ENCODE results near the gene TSNAX.
A peak's percentile ranks its signal among the peaks of the same experiment; 100 is the strongest.

TSNAX gene

GRCh38 chr1:231527586-231528171, 790 bp upstream of the TSNAX start:
- TF ChIP-seq, protein P1, sequence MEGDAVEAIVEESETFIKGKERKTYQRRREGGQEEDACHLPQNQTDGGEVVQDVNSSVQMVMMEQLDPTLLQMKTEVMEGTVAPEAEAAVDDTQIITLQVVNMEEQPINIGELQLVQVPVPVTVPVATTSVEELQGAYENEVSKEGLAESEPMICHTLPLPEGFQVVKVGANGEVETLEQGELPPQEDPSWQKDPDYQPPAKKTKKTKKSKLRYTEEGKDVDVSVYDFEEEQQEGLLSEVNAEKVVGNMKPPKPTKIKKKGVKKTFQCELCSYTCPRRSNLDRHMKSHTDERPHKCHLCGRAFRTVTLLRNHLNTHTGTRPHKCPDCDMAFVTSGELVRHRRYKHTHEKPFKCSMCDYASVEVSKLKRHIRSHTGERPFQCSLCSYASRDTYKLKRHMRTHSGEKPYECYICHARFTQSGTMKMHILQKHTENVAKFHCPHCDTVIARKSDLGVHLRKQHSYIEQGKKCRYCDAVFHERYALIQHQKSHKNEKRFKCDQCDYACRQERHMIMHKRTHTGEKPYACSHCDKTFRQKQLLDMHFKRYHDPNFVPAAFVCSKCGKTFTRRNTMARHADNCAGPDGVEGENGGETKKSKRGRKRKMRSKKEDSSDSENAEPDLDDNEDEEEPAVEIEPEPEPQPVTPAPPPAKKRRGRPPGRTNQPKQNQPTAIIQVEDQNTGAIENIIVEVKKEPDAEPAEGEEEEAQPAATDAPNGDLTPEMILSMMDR (IDR thresholded peaks at IDR 0.05; ENCODE audit: low read depth, low read length, missing control alignments) = no peak
- DNase-seq (ENCODE audit: low read depth) = no peak
- peak overlapping the region; percentile 92 for H3K4me3 ChIP-seq (ENCODE audit: low read depth, low read length)
- in situ Hi-C loops (cut with HindIII; ENCODE audit: low sequenced_read_pairs) = no loop called here

GRCh38 chr1:231533240-231533639, 4.8 kb downstream of the TSNAX start:
- DNase-seq (ENCODE audit: low read depth) = no peak
- TF ChIP-seq, protein P1 (IDR thresholded peaks at IDR 0.05; ENCODE audit: low read depth, low read length, missing control alignments) = no peak
- in situ Hi-C loops (cut with HindIII; ENCODE audit: low sequenced_read_pairs) = no loop called here
- no peak overlapping the region for H3K4me3 ChIP-seq (ENCODE audit: low read depth, low read length)

DNA sequence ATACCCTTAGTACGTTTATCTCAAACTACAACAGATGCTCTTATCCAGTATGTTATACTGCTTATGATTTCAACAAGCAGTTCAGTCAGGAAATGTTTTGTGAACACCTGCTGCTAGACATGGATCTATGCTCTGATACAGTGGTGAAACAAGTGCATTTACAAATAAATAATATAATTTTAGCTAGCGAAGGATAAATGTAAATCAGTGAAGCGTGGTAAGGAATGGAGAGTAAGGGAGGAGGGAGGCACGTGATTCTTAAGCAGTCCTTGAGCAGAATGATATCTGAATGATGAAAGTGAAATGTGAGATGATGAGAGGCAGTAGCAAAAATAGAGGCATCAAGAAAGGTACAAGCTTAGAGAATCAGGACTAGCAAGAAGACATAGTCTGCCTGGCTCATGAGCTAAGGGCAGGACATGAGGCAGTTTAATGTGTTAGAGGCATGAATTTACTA, 6.3 kb downstream of the TSNAX start:
- TF ChIP-seq, protein P1 (IDR thresholded peaks at IDR 0.05; ENCODE audit: low read depth, low read length, missing control alignments) = no peak
- H3K4me3 ChIP-seq (ENCODE audit: low read depth, low read length) = no peak overlapping the region
- in situ Hi-C loops (cut with HindIII; ENCODE audit: low sequenced_read_pairs) = no loop called here
- DNase-seq (ENCODE audit: low read depth) = no peak

GRCh38 chr1:231536099-231536498, 7.6 kb downstream of the TSNAX start:
- no peak overlapping the region for H3K4me3 ChIP-seq (ENCODE audit: low read depth, low read length)
- TF ChIP-seq, protein P1 (IDR thresholded peaks at IDR 0.05; ENCODE audit: low read depth, low read length, missing control alignments) = no peak
- DNase-seq (ENCODE audit: low read depth) = no peak
- in situ Hi-C loops (cut with HindIII; ENCODE audit: low sequenced_read_pairs) = no loop called here

DNA sequence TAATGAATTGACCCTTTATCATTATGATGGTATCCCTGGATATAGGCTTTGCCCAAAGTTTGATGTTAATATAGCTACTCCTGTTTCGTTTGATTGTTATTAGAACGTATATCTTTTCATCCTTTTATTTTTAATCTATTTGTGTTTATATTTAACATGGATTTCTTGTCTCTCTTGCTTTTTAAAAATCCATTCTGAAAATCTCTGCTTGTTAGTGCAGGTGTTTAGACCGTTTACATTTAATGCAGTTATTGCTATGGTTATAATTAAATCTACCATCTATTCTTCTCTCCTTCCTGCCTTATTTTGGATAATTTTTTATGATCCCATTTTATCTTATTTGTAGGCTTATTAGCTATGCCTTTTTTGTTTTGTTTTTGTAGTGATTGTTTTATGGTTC, 12.4 kb downstream of the TSNAX start:
- TF ChIP-seq, protein P1 (IDR thresholded peaks at IDR 0.05; ENCODE audit: low read depth, low read length, missing control alignments) = no peak
- in situ Hi-C loops (cut with HindIII; ENCODE audit: low sequenced_read_pairs) = no loop called here
- no peak for DNase-seq (ENCODE audit: low read depth)
- no peak overlapping the region for H3K4me3 ChIP-seq (ENCODE audit: low read depth, low read length)

DNA sequence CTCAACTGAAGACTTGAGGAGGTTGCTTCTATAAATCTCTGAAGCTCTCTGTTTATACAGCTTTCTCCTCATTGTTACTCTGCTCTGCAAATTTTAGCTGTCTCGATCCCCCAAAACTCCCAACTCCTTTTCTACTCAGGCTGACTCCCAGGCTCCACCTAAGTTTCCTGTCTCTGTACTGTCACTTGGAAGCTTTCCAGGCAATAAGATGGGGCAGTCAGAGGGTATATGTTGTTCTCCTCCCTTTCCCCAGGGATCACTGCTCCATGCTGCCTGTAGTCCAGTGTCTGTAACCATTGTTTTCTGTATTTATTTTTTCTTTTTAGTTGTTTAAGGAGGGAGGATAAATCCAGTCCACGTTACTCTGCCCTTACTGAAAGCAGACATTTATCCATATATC, 13.4 kb downstream of the TSNAX start:
- in situ Hi-C loops (cut with HindIII; ENCODE audit: low sequenced_read_pairs) = no loop called here
- no peak for DNase-seq (ENCODE audit: low read depth)
- TF ChIP-seq, protein P1 (IDR thresholded peaks at IDR 0.05; ENCODE audit: low read depth, low read length, missing control alignments) = no peak
- no peak overlapping the region for H3K4me3 ChIP-seq (ENCODE audit: low read depth, low read length)
